Hippocampal formation (tissue), 2 donors: ENCODE results near the gene DCAF17.
"Not testable (repeated sequence)": the region's sequence is repeated elsewhere in the genome, so short reads cannot be mapped to it uniquely, and the experiment has no call there.

Experiments
- DNase-seq, 2 donors: peaks; one replicate each; lab custom pipeline; 2025; lab: John Stamatoyannopoulos, UW

DCAF17 gene

DNA sequence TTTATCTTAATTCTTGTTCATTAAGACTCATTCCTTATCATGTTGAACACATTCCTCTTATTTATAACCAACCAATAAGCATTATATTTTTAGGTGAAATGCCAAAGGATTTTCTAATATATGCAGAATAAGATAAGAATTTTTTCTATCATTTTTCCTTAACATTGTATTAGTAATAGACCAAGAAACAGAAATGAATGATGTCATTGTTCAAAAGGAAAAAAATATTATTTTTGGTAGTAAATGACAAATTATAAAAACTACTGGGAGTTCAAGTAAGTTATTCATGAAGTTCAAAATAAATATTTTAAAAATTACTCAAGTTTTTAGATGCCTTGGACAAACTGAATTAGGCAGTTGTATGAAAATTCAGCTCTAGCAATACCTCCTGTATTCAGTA, 25.5 kb downstream of the DCAF17 start:
- no peak for DNase-seq

DNA sequence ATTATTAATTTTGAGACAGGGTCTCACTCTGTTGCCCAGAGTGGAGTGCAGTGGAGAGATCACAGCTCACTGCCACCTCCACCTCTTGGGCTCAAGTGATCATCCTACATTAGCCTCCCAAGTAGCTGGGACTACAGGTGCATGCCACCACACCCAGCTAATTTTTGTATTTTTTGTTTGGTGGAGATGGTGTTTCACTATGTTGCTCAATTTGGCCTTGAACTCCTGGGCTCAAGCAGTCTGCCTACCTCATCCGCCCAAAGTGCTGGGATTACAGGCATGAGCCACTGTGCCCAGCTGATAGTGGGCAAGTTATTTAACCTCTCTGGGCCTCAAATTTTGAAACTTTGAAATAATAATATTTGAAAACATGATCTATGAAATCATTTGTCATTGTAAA, 26.5 kb downstream of the DCAF17 start:
- no peak for DNase-seq

DNA sequence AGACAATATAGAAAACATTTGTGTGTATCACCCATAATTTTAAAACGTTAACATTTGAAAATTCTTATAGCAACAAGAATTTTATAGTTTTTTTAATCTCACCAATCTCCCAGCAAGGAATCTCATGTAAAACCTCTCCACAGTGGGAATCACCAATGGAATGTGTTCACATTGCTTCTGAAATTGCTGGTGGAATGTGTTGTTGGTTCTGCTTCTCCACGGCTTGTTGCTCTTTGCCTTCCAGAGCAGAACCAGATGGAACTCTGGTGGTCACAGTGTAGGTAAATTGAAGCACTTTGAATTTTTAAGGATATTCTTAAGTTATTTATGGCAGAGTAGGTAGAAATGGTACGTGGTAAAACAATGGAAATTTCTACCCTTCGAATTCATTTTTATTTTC, 35.1 kb downstream of the DCAF17 start:
- no peak for DNase-seq

DNA sequence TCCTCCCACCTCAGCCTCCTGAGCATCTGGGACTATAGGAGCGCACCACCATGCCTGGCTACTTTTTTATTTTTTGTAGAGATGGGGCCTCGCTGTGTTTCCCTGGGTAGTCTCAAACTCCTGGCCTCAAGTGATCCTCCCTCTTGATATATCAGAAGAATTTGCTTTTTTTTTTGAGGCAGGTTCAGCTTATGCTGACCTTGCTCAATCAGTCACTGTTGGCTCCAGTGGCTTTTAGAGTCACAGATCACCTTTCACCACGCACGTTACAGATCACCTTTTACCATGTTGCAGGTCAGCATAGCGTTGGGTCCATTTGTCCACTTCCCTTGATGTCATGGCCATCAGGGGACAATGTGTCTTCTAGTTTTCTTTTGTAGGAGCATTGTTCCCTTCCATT, 36.1 kb downstream of the DCAF17 start:
- no peak for DNase-seq

GRCh38 chr2:171475979-171476378, 42.0 kb downstream of the DCAF17 start:
- DNase-seq: no peak

DNA sequence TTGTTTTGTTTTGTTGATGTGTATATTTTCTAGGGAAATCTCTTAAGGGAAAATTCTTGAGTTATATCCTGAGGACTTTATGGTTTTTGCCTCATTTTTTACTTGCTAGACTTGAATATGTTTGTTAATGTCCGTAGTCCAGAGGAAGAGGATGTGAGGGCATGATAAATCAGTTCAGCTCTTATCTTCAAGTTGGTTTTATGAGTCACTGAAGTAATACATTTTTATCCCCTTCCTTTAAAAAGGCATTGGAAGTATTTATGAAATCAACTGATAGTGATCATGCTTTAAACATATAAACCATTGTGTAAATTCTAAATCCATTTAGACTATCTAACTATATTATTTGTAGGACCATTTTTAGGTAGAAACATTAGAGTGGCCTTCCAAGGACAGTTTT, 44.3 kb downstream of the DCAF17 start:
- DNase-seq: no peak

DNA sequence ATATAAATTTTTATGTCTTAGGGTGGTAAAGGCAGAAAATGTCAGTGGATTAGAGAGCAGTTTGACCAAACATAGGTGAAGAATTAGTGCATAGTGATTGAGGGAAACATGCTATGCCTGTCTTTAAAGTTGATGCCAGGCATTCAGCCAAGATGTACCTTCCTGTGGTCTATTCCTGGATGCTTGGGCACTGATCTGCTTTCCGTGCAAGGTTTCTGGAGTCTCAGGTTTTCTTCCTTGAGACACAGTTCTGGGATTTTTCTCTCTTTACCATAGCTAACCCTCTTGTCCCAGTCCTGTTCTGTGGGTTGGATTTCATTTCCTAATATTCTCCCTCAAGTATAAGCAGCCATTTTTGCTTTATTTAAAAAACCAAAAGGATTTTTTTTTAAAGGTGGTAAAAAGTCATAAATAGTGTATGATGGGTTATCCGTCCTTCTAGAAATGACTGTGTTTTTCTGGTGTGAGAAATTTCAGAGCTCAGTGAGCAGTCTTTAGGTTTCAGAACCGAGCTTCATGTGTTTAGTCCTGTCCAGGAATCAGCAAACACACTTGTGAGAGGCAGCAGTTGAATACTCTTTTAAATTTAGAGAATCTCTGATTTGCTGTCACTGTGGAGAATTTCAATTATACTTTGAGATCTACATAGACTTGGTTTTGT, 45.3 kb downstream of the DCAF17 start:
- no peak for DNase-seq

GRCh38 chr2:171480908-171481307, 46.9 kb downstream of the DCAF17 start:
- DNase-seq: no peak

- DNase-seq: no peak
These were observed 48.3 kb downstream of the DCAF17 start for GRCh38 chr2:171482308-171482707.

DNA sequence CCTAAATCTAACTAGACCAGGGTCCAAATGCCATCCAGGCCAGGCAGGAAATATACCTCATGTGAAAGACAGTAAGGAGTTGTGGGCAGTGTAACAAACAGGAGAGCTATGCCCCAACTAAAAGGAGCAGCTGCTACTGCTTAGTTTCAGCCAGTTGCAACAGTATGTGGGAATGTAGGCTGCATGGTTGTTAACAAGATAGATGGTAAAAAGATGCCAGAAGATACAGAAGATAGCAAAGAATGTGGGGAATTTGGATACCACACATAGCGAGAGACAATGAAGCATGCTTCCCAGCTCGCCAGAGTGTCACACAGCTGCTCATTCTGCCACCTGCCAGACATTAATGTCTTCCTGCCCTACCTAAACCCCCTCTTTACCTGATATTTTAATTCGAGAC, 48.9 kb downstream of the DCAF17 start:
- no peak for DNase-seq

DNA sequence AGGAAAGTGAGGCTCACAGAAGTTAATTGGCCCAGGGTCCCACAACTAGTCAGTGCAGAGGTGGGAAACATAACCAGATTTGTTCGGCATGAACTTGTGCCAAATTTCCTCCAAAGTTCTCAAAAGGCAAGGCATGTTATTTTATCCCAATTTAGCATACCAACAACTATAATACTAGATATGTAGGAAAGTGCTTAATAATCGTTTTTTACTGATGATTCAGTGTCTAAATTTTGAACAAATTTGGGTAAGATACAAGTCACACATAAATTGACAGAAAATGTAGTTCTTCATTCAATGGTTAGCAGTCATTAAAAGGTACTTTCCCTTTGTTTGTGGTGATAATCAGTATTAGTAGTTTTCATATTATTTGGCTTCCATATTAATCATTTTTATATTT, 49.8 kb downstream of the DCAF17 start:
- no peak for DNase-seq

DNA sequence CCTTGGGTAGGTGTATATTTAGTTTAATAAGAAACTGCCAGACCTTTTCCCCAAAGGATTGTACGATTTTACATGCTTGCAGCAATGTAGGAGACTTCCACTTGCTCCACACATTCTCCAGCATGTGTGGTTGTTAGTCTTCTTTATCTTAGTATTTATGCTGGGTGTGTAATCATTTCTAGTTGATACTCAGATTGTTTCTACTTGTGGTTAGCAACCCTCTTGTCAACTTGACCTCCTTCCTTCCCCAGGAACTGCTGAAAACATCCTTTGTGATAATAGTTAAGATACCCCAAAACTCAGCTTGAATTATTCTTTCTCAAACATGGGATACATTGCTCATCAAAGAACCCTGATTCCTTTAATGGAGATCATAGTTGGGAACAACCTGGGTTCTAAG, 51.1 kb downstream of the DCAF17 start:
- no peak for DNase-seq

- DNase-seq: no peak
These were observed 53.2 kb downstream of the DCAF17 start for GRCh38 chr2:171487201-171487600.

- no peak for DNase-seq
These were observed 53.8 kb downstream of the DCAF17 start for GRCh38 chr2:171487803-171488259.

DNA sequence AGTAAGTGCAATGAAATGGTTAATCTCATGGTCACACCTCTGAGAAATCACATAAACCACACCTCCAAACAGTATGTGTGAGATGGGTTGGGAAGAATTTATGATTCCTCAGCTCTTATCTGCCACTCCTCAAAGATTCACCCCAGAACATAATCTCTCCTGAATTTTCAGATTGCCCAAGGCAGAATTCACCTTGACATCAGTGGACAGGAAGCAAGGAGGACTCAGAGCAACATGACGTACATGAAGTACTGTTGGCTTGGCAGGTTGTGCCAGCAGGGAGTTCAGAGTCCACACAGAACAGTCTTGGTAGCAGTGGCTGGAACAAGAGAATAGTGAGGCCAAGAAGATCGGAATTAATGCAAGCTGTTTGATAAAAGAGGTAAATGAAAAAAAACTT, 56.6 kb downstream of the DCAF17 start:
- no peak for DNase-seq

DNA sequence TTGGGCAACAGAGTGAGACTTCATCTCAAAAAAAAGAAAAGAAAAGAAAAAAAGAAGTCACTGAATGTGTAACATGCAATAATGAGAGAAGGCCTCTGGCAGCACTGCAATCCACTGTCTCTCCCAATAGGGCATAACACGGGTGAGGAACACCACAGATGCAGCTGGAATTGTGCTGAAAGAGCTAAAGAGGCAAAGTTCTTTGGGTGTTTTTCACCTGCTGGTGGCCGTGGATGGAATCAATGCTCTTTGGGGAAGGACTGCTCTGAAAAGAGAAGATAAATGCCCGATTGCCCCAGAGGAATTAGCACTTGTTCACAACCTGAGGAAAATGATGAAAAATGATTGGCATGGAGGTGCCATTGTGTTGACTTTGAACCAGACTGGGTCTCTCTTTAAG, 57.3 kb downstream of the DCAF17 start:
- no peak for DNase-seq

DNA sequence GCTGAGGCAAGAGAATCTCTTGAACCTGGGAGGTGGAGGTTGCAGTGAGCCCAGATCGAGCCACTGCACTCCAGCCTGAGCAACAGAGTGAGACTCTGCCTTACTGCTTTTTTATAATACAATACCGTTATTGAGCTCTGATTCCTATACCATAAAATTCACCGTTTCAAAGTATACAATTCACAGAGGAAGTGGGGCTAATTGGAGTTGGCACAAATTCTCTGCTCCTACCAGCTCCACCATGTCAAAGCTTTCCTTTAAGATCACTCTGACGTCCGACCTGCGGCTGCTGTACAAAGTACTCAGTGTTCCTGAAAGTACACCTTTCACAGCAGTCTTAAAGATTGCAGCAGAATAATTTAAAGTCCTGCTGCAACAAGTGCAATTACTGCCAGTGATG, 58.6 kb downstream of the DCAF17 start:
- no peak for DNase-seq

DNA sequence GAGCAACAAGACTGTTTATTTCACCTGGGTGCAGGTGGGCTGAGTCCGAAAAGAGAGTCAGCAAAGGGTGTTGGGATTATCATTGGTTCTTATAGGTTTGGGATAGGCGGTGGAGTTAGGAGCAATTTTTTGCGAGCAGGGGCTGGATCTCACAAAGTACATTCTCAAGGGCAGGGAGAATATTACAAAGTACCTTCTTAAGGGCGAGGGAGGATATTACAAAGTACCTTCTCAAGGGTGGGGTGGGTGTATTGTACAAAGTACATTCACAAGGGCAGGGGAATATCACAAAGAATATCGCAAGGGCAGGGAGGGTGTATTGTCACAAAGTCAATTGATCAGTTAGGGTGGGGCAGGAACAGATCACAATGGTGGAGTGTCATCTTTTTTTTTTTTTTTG, 63.6 kb downstream of the DCAF17 start:
- not testable (repeated sequence) for DNase-seq

DNA sequence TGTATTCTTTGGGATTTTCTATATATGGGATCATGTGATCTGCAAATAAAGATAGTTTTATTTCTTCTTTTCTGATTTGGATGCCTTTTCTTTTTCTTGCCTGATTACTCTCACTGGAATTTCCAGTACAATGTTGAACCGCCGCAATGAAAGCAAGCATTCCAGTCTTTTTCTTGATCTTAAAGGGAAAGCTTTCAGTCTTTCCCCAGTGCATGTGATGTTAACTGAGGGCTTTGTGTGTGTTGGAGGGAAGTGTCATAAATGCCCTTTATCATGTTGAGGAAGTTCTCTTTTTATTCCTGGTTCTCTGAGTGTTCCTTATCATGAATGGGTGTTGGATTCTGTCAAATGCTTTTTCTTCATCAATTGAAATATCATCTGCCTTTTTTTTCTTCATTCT, 71.3 kb downstream of the DCAF17 start:
- DNase-seq: no peak

GRCh38 chr2:171509945-171510731, 76.1 kb downstream of the DCAF17 start:
- DNase-seq: no peak

- DNase-seq: no peak
These were observed 78.0 kb downstream of the DCAF17 start for GRCh38 chr2:171512014-171512413.

DNA sequence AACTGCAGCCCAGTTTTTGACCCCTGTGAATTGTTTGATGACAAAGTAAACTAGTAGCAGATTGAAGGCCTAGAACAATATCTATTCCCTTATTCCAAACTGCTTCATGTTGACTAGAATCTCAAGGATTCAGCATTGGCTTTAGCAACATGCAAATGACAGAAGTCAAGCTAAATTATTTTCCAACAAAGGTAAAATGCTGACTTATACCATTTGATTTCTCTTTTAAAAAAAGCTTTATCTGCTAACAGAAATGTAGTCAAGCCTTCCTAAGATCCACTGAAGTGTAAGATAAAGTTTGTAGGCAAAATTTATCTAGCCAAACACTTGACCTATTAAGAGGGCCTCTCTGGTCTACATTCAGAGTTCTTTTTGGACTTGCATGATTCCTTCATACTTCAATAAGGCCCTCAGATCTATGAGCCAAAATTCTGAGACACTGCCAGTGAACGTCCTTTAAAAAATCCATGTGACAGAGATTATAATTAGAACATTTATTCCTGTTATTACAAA, 78.7 kb downstream of the DCAF17 start:
- DNase-seq: no peak

DNA sequence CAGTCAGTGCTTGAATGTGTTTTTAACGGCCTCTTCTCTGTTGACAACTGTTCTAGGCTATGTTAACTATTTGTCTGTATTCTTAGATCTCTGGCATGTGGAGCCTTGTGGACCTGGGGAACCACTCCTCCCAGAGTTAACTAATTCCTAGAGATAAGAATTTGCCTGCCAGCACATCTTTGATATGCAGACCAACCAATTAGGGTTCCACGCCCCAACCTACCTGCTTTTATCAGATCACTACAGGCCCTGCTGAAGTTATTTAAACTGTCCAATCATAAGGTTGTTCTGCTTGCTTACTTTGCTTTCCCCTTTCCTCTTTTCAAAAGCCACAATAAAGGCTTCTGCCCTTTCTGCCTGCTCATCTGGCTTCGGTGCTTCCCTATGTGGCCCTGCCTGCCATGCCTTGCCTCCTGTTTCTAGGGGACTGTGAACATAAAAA, 79.7 kb downstream of the DCAF17 start:
- DNase-seq: no peak
